H9 (cell line): Measurements from ENCODE around the gene C10orf88. TPM values are rescaled to one million over a fixed set of nuclear protein-coding genes. Genes with fewer than 3 reads are reported as not detected.
A peak's percentile ranks its signal among the peaks of the same experiment; 100 is the strongest.

Experiments used
- DNase-seq: peaks from one replicate; pipeline ENCODE4 v3.0.0-alpha.2; 2017
- H2AFZ ChIP-seq: one replicate; pipeline ENCODE4 v1.6.1; 2013; ENCODE audit warnings: mild to moderate bottlenecking, low read length, control low read depth, moderate library complexity
- H2AK5ac ChIP-seq: 2 replicates; pipeline ENCODE4 v1.6.1; 2013; ENCODE audit warnings: low read length, control low read depth, mixed read lengths; ENCODE audit not compliant: insufficient read length
- H2BK120ac ChIP-seq: one replicate; pipeline ENCODE4 v1.6.1; 2013; ENCODE audit warnings: low read depth, mild to moderate bottlenecking, low read length, control low read depth, inconsistent platforms; ENCODE audit not compliant: poor library complexity, severe bottlenecking
- H2BK12ac ChIP-seq: 2 replicates; pipeline ENCODE4 v1.6.1; 2013; ENCODE audit warnings: low read length, control low read depth, mixed read lengths, low read depth; ENCODE audit not compliant: insufficient read length
- H2BK15ac ChIP-seq: 2 replicates; pipeline ENCODE4 v1.6.1; 2013; ENCODE audit warnings: low read depth, low read length, control low read depth
- H2BK20ac ChIP-seq: one replicate; pipeline ENCODE4 v1.6.1; 2013; ENCODE audit warnings: low read depth, mild to moderate bottlenecking, low read length, control low read depth, inconsistent platforms; ENCODE audit not compliant: poor library complexity, severe bottlenecking
- H2BK5ac ChIP-seq: 2 replicates; pipeline ENCODE4 v1.6.1; 2013; ENCODE audit warnings: low read length, control low read depth, mixed read lengths; ENCODE audit not compliant: insufficient read length
- H3K14ac ChIP-seq: 2 replicates; pipeline ENCODE4 v1.6.1; 2013; ENCODE audit warnings: low read length, control low read depth; ENCODE audit not compliant: insufficient read depth
- H3K18ac ChIP-seq: 2 replicates; pipeline ENCODE4 v1.6.1; 2013; ENCODE audit warnings: low read depth, mild to moderate bottlenecking, mixed read lengths, low read length, control low read depth; ENCODE audit not compliant: insufficient read length
- H3K23ac ChIP-seq: 2 replicates; pipeline ENCODE4 v1.6.1; 2013; ENCODE audit warnings: low read length, control low read depth, mixed read lengths, low read depth; ENCODE audit not compliant: insufficient read length
- H3K23me2 ChIP-seq: 2 replicates; pipeline ENCODE4 v1.6.1; 2013; ENCODE audit warnings: low read depth, mild to moderate bottlenecking, mixed read lengths, low read length, control low read depth; ENCODE audit not compliant: insufficient read length, poor library complexity, severe bottlenecking
- H3K27ac ChIP-seq: 2 replicates; pipeline ENCODE4 v1.5.1; 2013; ENCODE audit warnings: low read length, control low read depth, mixed read lengths, low read depth; ENCODE audit not compliant: insufficient read length
- H3K27me3 ChIP-seq: 2 replicates; pipeline ENCODE4 v1.6.1; 2013; ENCODE audit warnings: low read length, control low read depth, inconsistent platforms; ENCODE audit not compliant: insufficient read depth
- H3K4ac ChIP-seq: 2 replicates; pipeline ENCODE4 v1.6.1; 2013; ENCODE audit warnings: low read depth, mild to moderate bottlenecking, control low read depth, inconsistent platforms, low read length, moderate library complexity
- H3K4me1 ChIP-seq: 2 replicates; pipeline ENCODE4 v1.6.1; 2013; ENCODE audit warnings: low read length, control low read depth, inconsistent platforms; ENCODE audit not compliant: insufficient read depth
- H3K4me2 ChIP-seq: 2 replicates; pipeline ENCODE4 v1.6.1; 2013; ENCODE audit warnings: low read length, control low read depth, mixed read lengths; ENCODE audit not compliant: insufficient read length, insufficient read depth
- H3K56ac ChIP-seq: 2 replicates; pipeline ENCODE4 v1.6.1; 2013; ENCODE audit warnings: low read depth, mild to moderate bottlenecking, mixed read lengths, low read length, control low read depth; ENCODE audit not compliant: insufficient read length
- H3K79me1 ChIP-seq: 2 replicates; pipeline ENCODE4 v1.6.1; 2013; ENCODE audit warnings: low read depth, mild to moderate bottlenecking, moderate library complexity, low read length, control low read depth, inconsistent platforms; ENCODE audit not compliant: insufficient read depth, poor library complexity, severe bottlenecking
- H3K79me2 ChIP-seq: 2 replicates; pipeline ENCODE4 v1.6.1; 2013; ENCODE audit warnings: low read length, control low read depth, inconsistent platforms; ENCODE audit not compliant: insufficient read depth
- H3K9ac ChIP-seq: 2 replicates; pipeline ENCODE4 v1.6.1; 2013; ENCODE audit warnings: low read length, control low read depth, mixed read lengths; ENCODE audit not compliant: insufficient read length; ENCODE audit errors: extremely low read depth
- H3K9me3 ChIP-seq: one replicate; pipeline ENCODE4 v1.6.1; 2013; ENCODE audit warnings: low read depth, low read length, inconsistent platforms; ENCODE audit not compliant: control insufficient read depth
- H3T11ph ChIP-seq: one replicate; pipeline ENCODE4 v1.6.1; 2013; ENCODE audit warnings: mild to moderate bottlenecking, low read length, control low read depth, inconsistent platforms
- H4K20me1 ChIP-seq: one replicate; pipeline ENCODE4 v1.6.1; 2013; ENCODE audit not compliant: control insufficient read depth, insufficient read length, insufficient read depth
- H4K5ac ChIP-seq: 2 replicates; pipeline ENCODE4 v1.6.1; 2013; ENCODE audit warnings: low read depth, mild to moderate bottlenecking, mixed read lengths, low read length, control low read depth; ENCODE audit not compliant: insufficient read length
- H4K8ac ChIP-seq: replicated peaks from 2 replicates; pipeline ENCODE4 v1.6.1; 2013; ENCODE audit warnings: low read length, control low read depth, mixed read lengths, low read depth; ENCODE audit not compliant: insufficient read length
- H4K91ac ChIP-seq: 2 replicates; pipeline ENCODE4 v1.6.1; 2013; ENCODE audit warnings: low read depth, mild to moderate bottlenecking, moderate library complexity, mixed read lengths, low read length, control low read depth; ENCODE audit not compliant: insufficient read length
- H3K27ac Mint-ChIP-seq, 3 experiments: 2 replicates in 2 of 3; 3 replicates in 1 of 3; pipeline ENCODE4 v1.8.0; 2020 to 2021; ENCODE audit warnings: mixed read lengths in 3 of 3, mild to moderate bottlenecking in 1 of 3, moderate library complexity in 1 of 3
- H3K27me3 Mint-ChIP-seq: 2 replicates; pipeline ENCODE4 v1.8.0; 2021; ENCODE audit warnings: low read depth, mild to moderate bottlenecking, moderate library complexity, mixed read lengths
- H3K36me3 Mint-ChIP-seq, 3 experiments: 2 replicates in 2 of 3; 3 replicates in 1 of 3; pipeline ENCODE4 v1.8.0; 2020 to 2021; ENCODE audit warnings: low read depth in 3 of 3, mixed read lengths in 3 of 3; ENCODE audit not compliant: insufficient read depth in 1 of 3
- H3K4me1 Mint-ChIP-seq, 2 experiments: 2 replicates each; pipeline ENCODE4 v1.8.0; 2020; ENCODE audit warnings: mixed read lengths in 2 of 2
- H3K4me3 Mint-ChIP-seq, 2 experiments: 2 replicates in 1 of 2; 3 replicates in 1 of 2; pipeline ENCODE4 v1.8.0; 2020 to 2021; ENCODE audit warnings: mild to moderate bottlenecking in 2 of 2, mixed read lengths in 2 of 2, moderate library complexity in 1 of 2
- H3K9me3 Mint-ChIP-seq, 2 experiments: 2 replicates in 1 of 2; 3 replicates in 1 of 2; pipeline ENCODE4 v1.8.0; 2020; ENCODE audit warnings: mild to moderate bottlenecking in 2 of 2, mixed read lengths in 2 of 2, moderate library complexity in 1 of 2
- CTCF ChIP-seq: fragments of 200-600 bp; sonication (generic); conservative IDR thresholded peaks from 3 replicates; pipeline ENCODE4 v1.8.0; 2021; ENCODE audit warnings: antibody characterized with exemption, mild to moderate bottlenecking
- WGBS: extraction: QIAGEN DNeasy Blood & Tissue Kit; methylation state at CpG from one replicate; pipeline ENCODE4 v1.1.7; 2013; ENCODE audit warnings: missing lambda C conversion rate, low lambda C conversion rate, mixed read lengths; ENCODE audit not compliant: insufficient read length; ENCODE audit errors: extremely low coverage; 5-methylcytosine and 5-hydroxymethylcytosine counted together
- total RNA-seq: library from RNA; stranded (reverse); gene quantifications from 2 replicates; pipeline ENCODE4 v1.2.1, GENCODE V29; 2021

The C10orf88 gene
- total RNA-seq, 1 experiment from 2014 or later, result 11.7 TPM

DNA sequence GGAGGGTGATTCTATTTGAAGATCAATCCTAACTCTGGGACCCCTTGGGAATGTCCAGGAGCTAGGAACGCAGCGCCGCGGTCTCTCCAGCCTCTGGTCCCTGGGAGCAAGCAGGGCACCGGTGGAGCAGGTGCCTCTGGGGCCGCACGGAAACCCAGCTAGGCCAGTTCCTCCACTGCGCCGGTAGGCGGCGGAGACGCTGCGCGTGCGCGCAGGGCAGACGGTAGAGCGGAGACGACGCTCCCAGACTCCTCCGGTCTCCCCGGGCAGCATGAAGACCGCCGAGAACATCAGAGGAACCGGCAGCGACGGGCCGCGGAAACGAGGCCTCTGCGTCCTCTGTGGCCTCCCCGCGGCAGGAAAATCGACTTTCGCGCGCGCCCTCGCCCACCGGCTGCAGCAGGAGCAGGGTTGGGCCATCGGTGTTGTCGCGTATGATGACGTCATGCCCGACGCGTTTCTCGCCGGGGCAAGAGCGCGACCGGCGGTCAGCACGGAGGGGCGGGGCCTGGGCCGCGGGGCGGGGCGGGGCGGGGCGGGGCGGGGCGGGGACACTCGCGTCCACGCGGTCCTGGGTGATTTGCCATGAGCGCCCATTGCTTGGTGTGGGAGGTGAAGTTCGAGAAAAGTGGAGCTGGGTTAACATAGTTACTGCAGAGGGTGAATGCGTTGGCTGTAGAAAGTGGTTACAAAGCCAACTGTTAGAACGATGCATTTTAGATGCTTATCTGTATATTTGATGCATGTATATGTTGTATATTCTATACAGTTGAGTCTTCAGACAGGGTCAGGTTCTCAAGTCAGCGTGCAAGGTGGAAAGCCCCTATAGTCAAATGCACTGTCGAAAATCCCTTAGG, 26.4 kb upstream of the C10orf88 start, which contains the start of gene PSTK:
PSTK (plus strand) TSS at position 193 of the 857 bp plus-strand sequence; CDS start at position 272, 79 bp downstream.
- Histone ChIP-seq H3K56ac (no peak within 1 kb of the TSS), H4K91ac (no peak within 1 kb of the TSS), H2BK5ac (no peak within 1 kb of the TSS), H3K23ac (no peak within 1 kb of the TSS), H3K18ac (peak within 1 kb of the TSS; percentile 100), H2BK12ac (no peak within 1 kb of the TSS), H3K9ac (peak within 1 kb of the TSS; percentile 92), H4K8ac (no peak within 1 kb of the TSS), H2BK20ac (no peak within 1 kb of the TSS), H3K4me2 (peak within 1 kb of the TSS; percentile 83), H2BK120ac (peak within 1 kb of the TSS; percentile 96), H3K4ac (no peak within 1 kb of the TSS; the same call in 1 of the 2 replicates), H3K14ac (peak within 1 kb of the TSS; percentile 100), H4K20me1 (no peaks in the 10 kb centered on the region), H3T11ph (no peak within 1 kb of the TSS), H2BK15ac (no peak within 1 kb of the TSS), H3K9me3 (no peaks in the 10 kb centered on the region), H3K79me1 (no peaks in the 10 kb centered on the region), H3K79me2 (no peaks in the 10 kb centered on the region), H3K27me3 (no peaks in the 10 kb centered on the region), H4K5ac (peak within 1 kb of the TSS; percentile 23), H3K27ac (peak within 1 kb of the TSS; percentile 34), H3K4me1 (no peaks in the 10 kb centered on the region), H2AFZ (no peak within 1 kb of the TSS), H2AK5ac (no peak within 1 kb of the TSS), H3K23me2 (peaks cover 4% of the 10 kb centered on the region)
- no CpG with 5 or more reads among the region's 73 CpGs for WGBS
- Mint-ChIP-seq H3K9me3 (no peaks in the 10 kb centered on the region), H3K36me3 (peaks cover 0 to 9% (median 7%) of the 10 kb centered on the region in 3 experiments; a peak in 3 of 7 replicates), H3K4me1 (peaks cover 11 to 17% of the 10 kb centered on the region in 2 experiments), H3K27me3 (no peaks in the 10 kb centered on the region; the same call in 1 of the 2 replicates), H3K27ac (peak within 1 kb of the TSS; percentile 97 to 99 (median 98); a peak in 6 of 7 replicates), H3K4me3 (peak within 1 kb of the TSS; percentile 86 to 88)
- peak; percentile 94 for DNase-seq
- TF ChIP-seq CTCF, result peak; percentile 91
